ENCODE measurements around the gene OR10C1.

OR10C1 gene

DNA sequence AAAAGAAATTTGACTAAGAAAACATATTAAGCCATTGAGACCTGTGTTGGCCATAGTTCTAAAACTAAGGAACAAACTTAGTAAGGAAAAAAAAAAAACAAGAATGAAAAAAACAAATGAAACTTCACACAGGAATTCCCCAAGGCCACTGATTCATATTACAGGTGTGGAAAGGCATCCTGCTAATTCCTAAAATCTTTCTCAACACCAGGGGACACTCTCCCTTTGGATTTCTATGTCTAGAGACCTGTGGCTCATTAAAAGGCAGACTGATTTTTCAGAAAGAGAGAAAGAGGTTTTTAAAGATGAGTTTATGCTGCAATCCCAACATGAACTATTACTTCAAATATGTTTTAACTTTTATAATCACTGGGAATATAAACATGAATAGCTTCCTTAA lies 24.5 kb upstream of the OR10C1 start, which contains the start of gene OR12D1:
TSS of gene OR12D1 (plus strand) at position 341 of the 400 bp plus-strand sequence.
- Histone ChIP-seq H3K27me3 (ENCODE audit: insufficient read depth, low read depth) (no peaks in the 10 kb centered on the region), H2AFZ (ENCODE audit: low read depth) (no peak within 1 kb of the TSS), H3K79me2 (ENCODE audit: insufficient read depth, low read depth) (no peaks in the 10 kb centered on the region), H4K20me1 (ENCODE audit: insufficient read depth) (no peaks in the 10 kb centered on the region), H3K4me2 (no peak within 1 kb of the TSS), H3K4me1 (ENCODE audit: low read depth, poor library complexity, severe bottlenecking) (no peaks in the 10 kb centered on the region), H3K4me3 (IDR thresholded peaks at IDR 0.05; ENCODE audit: insufficient read depth, low read depth, low read length) (no peak within 1 kb of the TSS), H3K9ac (no peak within 1 kb of the TSS), H3K27ac (no peak within 1 kb of the TSS), H3K36me3 (ENCODE audit: insufficient read depth) (no peaks in the 10 kb centered on the region)
- TF ChIP-seq, protein P1, sequence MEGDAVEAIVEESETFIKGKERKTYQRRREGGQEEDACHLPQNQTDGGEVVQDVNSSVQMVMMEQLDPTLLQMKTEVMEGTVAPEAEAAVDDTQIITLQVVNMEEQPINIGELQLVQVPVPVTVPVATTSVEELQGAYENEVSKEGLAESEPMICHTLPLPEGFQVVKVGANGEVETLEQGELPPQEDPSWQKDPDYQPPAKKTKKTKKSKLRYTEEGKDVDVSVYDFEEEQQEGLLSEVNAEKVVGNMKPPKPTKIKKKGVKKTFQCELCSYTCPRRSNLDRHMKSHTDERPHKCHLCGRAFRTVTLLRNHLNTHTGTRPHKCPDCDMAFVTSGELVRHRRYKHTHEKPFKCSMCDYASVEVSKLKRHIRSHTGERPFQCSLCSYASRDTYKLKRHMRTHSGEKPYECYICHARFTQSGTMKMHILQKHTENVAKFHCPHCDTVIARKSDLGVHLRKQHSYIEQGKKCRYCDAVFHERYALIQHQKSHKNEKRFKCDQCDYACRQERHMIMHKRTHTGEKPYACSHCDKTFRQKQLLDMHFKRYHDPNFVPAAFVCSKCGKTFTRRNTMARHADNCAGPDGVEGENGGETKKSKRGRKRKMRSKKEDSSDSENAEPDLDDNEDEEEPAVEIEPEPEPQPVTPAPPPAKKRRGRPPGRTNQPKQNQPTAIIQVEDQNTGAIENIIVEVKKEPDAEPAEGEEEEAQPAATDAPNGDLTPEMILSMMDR (conservative IDR thresholded peaks at IDR 0.05; ENCODE audit: low read depth, low read length): no peak

DNA sequence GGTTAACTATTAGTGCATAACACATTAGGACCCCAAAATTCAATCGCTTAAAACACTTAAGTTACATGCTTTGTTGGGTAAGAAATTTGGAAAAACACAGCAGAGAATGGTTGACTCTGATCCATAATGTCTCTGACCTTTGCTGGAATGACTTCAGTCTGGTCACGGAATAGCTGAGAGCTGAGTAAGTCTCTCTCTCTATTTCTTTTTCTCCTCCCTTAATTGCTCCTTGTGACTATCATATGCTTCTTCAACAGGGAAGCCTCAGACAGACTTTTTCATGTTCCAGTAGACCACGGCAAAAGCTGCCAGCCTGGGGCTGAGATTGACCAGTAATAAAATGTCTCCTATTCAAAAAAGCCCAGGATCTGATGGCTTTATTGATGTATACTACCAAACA lies 19.6 kb upstream of the OR10C1 start:
- Histone ChIP-seq H3K4me1 (ENCODE audit: low read depth, poor library complexity, severe bottlenecking) (no peaks in the 10 kb centered on the region), H3K9ac (no peak overlapping the region), H3K27me3 (ENCODE audit: insufficient read depth, low read depth) (no peaks in the 10 kb centered on the region), H4K20me1 (ENCODE audit: insufficient read depth) (no peaks in the 10 kb centered on the region), H3K27ac (no peak overlapping the region), H3K4me2 (no peak overlapping the region), H3K79me2 (ENCODE audit: insufficient read depth, low read depth) (no peaks in the 10 kb centered on the region), H2AFZ (ENCODE audit: low read depth) (no peak overlapping the region), H3K4me3 (IDR thresholded peaks at IDR 0.05; ENCODE audit: insufficient read depth, low read depth, low read length) (no peak overlapping the region), H3K36me3 (ENCODE audit: insufficient read depth) (no peaks in the 10 kb centered on the region)
- TF ChIP-seq, protein P1 (conservative IDR thresholded peaks at IDR 0.05; ENCODE audit: low read depth, low read length): no peak

DNA sequence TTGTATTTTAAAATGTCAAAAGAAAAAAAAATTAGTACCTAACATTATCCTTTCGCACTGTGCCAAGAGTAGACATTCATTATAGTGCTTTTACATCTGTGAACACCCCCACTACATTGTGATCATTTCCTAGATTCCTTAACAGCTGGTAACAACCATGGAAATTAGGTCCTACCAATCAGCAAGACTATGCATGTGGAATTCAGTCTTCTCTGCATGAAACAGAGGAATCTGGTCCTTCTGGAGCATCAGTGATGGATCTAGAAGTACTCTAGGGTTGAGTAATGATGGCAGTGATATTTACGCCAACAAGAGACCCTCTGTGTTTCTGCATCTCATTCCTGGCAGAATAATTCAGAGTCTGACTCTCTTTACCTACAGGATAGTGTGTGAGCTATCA lies 14.9 kb upstream of the OR10C1 start:
- no peak overlapping the region for H3K4me2 ChIP-seq

DNA sequence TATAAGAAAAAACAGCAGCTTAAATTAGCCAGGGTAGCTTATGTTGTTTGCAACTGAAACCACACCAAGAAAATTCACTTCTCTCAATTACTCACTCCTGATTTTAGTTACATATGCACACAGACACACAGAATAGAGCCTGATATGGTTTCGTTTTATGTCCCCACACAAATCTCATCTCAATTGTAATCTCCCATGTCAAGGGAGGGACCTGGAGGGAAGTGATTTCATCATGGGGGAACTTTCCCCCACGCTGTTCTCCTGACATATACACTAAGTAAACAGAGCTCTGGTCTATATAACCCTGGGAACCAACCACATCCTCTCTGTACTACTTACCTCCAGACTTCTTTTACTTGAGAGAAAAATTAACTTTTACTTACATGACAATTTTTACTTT lies 14.5 kb upstream of the OR10C1 start:
- Histone ChIP-seq H4K20me1 (ENCODE audit: insufficient read depth) (no peaks in the 10 kb centered on the region), H3K4me3 (IDR thresholded peaks at IDR 0.05; ENCODE audit: insufficient read depth, low read depth, low read length) (no peak overlapping the region), H3K36me3 (ENCODE audit: insufficient read depth) (no peaks in the 10 kb centered on the region), H3K4me1 (ENCODE audit: low read depth, poor library complexity, severe bottlenecking) (no peaks in the 10 kb centered on the region), H3K9ac (no peak overlapping the region), H3K4me2 (no peak overlapping the region), H2AFZ (ENCODE audit: low read depth) (no peak overlapping the region), H3K27me3 (ENCODE audit: insufficient read depth, low read depth) (no peaks in the 10 kb centered on the region), H3K27ac (no peak overlapping the region), H3K79me2 (ENCODE audit: insufficient read depth, low read depth) (no peaks in the 10 kb centered on the region)
- TF ChIP-seq, protein P1 (conservative IDR thresholded peaks at IDR 0.05; ENCODE audit: low read depth, low read length): no peak

More for the DNA sequence above, 14.9 kb upstream of the OR10C1 start:
- Histone ChIP-seq H3K4me3 (IDR thresholded peaks at IDR 0.05; ENCODE audit: insufficient read depth, low read depth, low read length) (no peak overlapping the region), H3K4me1 (ENCODE audit: low read depth, poor library complexity, severe bottlenecking) (no peaks in the 10 kb centered on the region), H3K36me3 (ENCODE audit: insufficient read depth) (no peaks in the 10 kb centered on the region), H2AFZ (ENCODE audit: low read depth) (no peak overlapping the region), H3K79me2 (ENCODE audit: insufficient read depth, low read depth) (no peaks in the 10 kb centered on the region), H3K9ac (no peak overlapping the region), H4K20me1 (ENCODE audit: insufficient read depth) (no peaks in the 10 kb centered on the region), H3K27me3 (ENCODE audit: insufficient read depth, low read depth) (no peaks in the 10 kb centered on the region), H3K27ac (no peak overlapping the region)
- TF ChIP-seq, protein P1 (conservative IDR thresholded peaks at IDR 0.05; ENCODE audit: low read depth, low read length): no peak
